Erythroblast (primary cell): ENCODE data around the gene FBXW5.

ENCODE experiments used
- GATA1 ChIP-seq: IDR thresholded peaks from 2 replicates; pipeline ENCODE4 v1.6.1; 2011; ENCODE audit warnings: low read depth, mild to moderate bottlenecking, control low read depth, low read length, moderate library complexity
- POLR2A ChIP-seq: IDR thresholded peaks from 2 replicates; pipeline ENCODE4 v1.6.1; 2011; ENCODE audit warnings: mild to moderate bottlenecking, low read length

- TF ChIP-seq POLR2A (no peak), GATA1 (no peak)
Measured at GRCh38 chr9:136898483-136899100, 45.9 kb downstream of the FBXW5 start.
